ENCODE measurements around the gene CTSL.

- TF ChIP-seq CTCF (IDR thresholded peaks at IDR 0.05; ENCODE audit: low read length) (no peak), EZH2 (IDR thresholded peaks at IDR 0.05; ENCODE audit: borderline replicate concordance, low read length) (no peak)
Observed at GRCh38 chr9:87713988-87714330, 12.0 kb upstream of the CTSL start.

All from OCI-LY1 (cell line).